H9 (cell line): ENCODE measurements around the gene CNBD2. TPM values are rescaled to one million over a fixed set of nuclear protein-coding genes. Genes with fewer than 3 reads are reported as not detected.

Experiments used
- DNase-seq: peaks from one replicate; pipeline ENCODE4 v3.0.0-alpha.2; 2017
- H2AFZ ChIP-seq: one replicate; pipeline ENCODE4 v1.6.1; 2013; ENCODE audit warnings: mild to moderate bottlenecking, low read length, control low read depth, moderate library complexity
- H2AK5ac ChIP-seq: 2 replicates; pipeline ENCODE4 v1.6.1; 2013; ENCODE audit warnings: low read length, control low read depth, mixed read lengths; ENCODE audit not compliant: insufficient read length
- H2BK120ac ChIP-seq: one replicate; pipeline ENCODE4 v1.6.1; 2013; ENCODE audit warnings: low read depth, mild to moderate bottlenecking, low read length, control low read depth, inconsistent platforms; ENCODE audit not compliant: poor library complexity, severe bottlenecking
- H2BK12ac ChIP-seq: 2 replicates; pipeline ENCODE4 v1.6.1; 2013; ENCODE audit warnings: low read length, control low read depth, mixed read lengths, low read depth; ENCODE audit not compliant: insufficient read length
- H2BK15ac ChIP-seq: 2 replicates; pipeline ENCODE4 v1.6.1; 2013; ENCODE audit warnings: low read depth, low read length, control low read depth
- H2BK20ac ChIP-seq: one replicate; pipeline ENCODE4 v1.6.1; 2013; ENCODE audit warnings: low read depth, mild to moderate bottlenecking, low read length, control low read depth, inconsistent platforms; ENCODE audit not compliant: poor library complexity, severe bottlenecking
- H2BK5ac ChIP-seq: 2 replicates; pipeline ENCODE4 v1.6.1; 2013; ENCODE audit warnings: low read length, control low read depth, mixed read lengths; ENCODE audit not compliant: insufficient read length
- H3K14ac ChIP-seq: 2 replicates; pipeline ENCODE4 v1.6.1; 2013; ENCODE audit warnings: low read length, control low read depth; ENCODE audit not compliant: insufficient read depth
- H3K18ac ChIP-seq: 2 replicates; pipeline ENCODE4 v1.6.1; 2013; ENCODE audit warnings: low read depth, mild to moderate bottlenecking, mixed read lengths, low read length, control low read depth; ENCODE audit not compliant: insufficient read length
- H3K23ac ChIP-seq: 2 replicates; pipeline ENCODE4 v1.6.1; 2013; ENCODE audit warnings: low read length, control low read depth, mixed read lengths, low read depth; ENCODE audit not compliant: insufficient read length
- H3K23me2 ChIP-seq: 2 replicates; pipeline ENCODE4 v1.6.1; 2013; ENCODE audit warnings: low read depth, mild to moderate bottlenecking, mixed read lengths, low read length, control low read depth; ENCODE audit not compliant: insufficient read length, poor library complexity, severe bottlenecking
- H3K27ac ChIP-seq: 2 replicates; pipeline ENCODE4 v1.5.1; 2013; ENCODE audit warnings: low read length, control low read depth, mixed read lengths, low read depth; ENCODE audit not compliant: insufficient read length
- H3K27me3 ChIP-seq: 2 replicates; pipeline ENCODE4 v1.6.1; 2013; ENCODE audit warnings: low read length, control low read depth, inconsistent platforms; ENCODE audit not compliant: insufficient read depth
- H3K4ac ChIP-seq: 2 replicates; pipeline ENCODE4 v1.6.1; 2013; ENCODE audit warnings: low read depth, mild to moderate bottlenecking, control low read depth, inconsistent platforms, low read length, moderate library complexity
- H3K4me1 ChIP-seq: 2 replicates; pipeline ENCODE4 v1.6.1; 2013; ENCODE audit warnings: low read length, control low read depth, inconsistent platforms; ENCODE audit not compliant: insufficient read depth
- H3K4me2 ChIP-seq: 2 replicates; pipeline ENCODE4 v1.6.1; 2013; ENCODE audit warnings: low read length, control low read depth, mixed read lengths; ENCODE audit not compliant: insufficient read length, insufficient read depth
- H3K56ac ChIP-seq: 2 replicates; pipeline ENCODE4 v1.6.1; 2013; ENCODE audit warnings: low read depth, mild to moderate bottlenecking, mixed read lengths, low read length, control low read depth; ENCODE audit not compliant: insufficient read length
- H3K79me1 ChIP-seq: 2 replicates; pipeline ENCODE4 v1.6.1; 2013; ENCODE audit warnings: low read depth, mild to moderate bottlenecking, moderate library complexity, low read length, control low read depth, inconsistent platforms; ENCODE audit not compliant: insufficient read depth, poor library complexity, severe bottlenecking
- H3K79me2 ChIP-seq: 2 replicates; pipeline ENCODE4 v1.6.1; 2013; ENCODE audit warnings: low read length, control low read depth, inconsistent platforms; ENCODE audit not compliant: insufficient read depth
- H3K9ac ChIP-seq: 2 replicates; pipeline ENCODE4 v1.6.1; 2013; ENCODE audit warnings: low read length, control low read depth, mixed read lengths; ENCODE audit not compliant: insufficient read length; ENCODE audit errors: extremely low read depth
- H3K9me3 ChIP-seq: one replicate; pipeline ENCODE4 v1.6.1; 2013; ENCODE audit warnings: low read depth, low read length, inconsistent platforms; ENCODE audit not compliant: control insufficient read depth
- H3T11ph ChIP-seq: one replicate; pipeline ENCODE4 v1.6.1; 2013; ENCODE audit warnings: mild to moderate bottlenecking, low read length, control low read depth, inconsistent platforms
- H4K20me1 ChIP-seq: one replicate; pipeline ENCODE4 v1.6.1; 2013; ENCODE audit not compliant: control insufficient read depth, insufficient read length, insufficient read depth
- H4K5ac ChIP-seq: 2 replicates; pipeline ENCODE4 v1.6.1; 2013; ENCODE audit warnings: low read depth, mild to moderate bottlenecking, mixed read lengths, low read length, control low read depth; ENCODE audit not compliant: insufficient read length
- H4K8ac ChIP-seq: replicated peaks from 2 replicates; pipeline ENCODE4 v1.6.1; 2013; ENCODE audit warnings: low read length, control low read depth, mixed read lengths, low read depth; ENCODE audit not compliant: insufficient read length
- H4K91ac ChIP-seq: 2 replicates; pipeline ENCODE4 v1.6.1; 2013; ENCODE audit warnings: low read depth, mild to moderate bottlenecking, moderate library complexity, mixed read lengths, low read length, control low read depth; ENCODE audit not compliant: insufficient read length
- H3K27ac Mint-ChIP-seq, 3 experiments: 2 replicates in 2 of 3; 3 replicates in 1 of 3; pipeline ENCODE4 v1.8.0; 2020 to 2021; ENCODE audit warnings: mixed read lengths in 3 of 3, mild to moderate bottlenecking in 1 of 3, moderate library complexity in 1 of 3
- H3K27me3 Mint-ChIP-seq: 2 replicates; pipeline ENCODE4 v1.8.0; 2021; ENCODE audit warnings: low read depth, mild to moderate bottlenecking, moderate library complexity, mixed read lengths
- H3K36me3 Mint-ChIP-seq, 3 experiments: 2 replicates in 2 of 3; 3 replicates in 1 of 3; pipeline ENCODE4 v1.8.0; 2020 to 2021; ENCODE audit warnings: low read depth in 3 of 3, mixed read lengths in 3 of 3; ENCODE audit not compliant: insufficient read depth in 1 of 3
- H3K4me1 Mint-ChIP-seq, 2 experiments: 2 replicates each; pipeline ENCODE4 v1.8.0; 2020; ENCODE audit warnings: mixed read lengths in 2 of 2
- H3K4me3 Mint-ChIP-seq, 2 experiments: 2 replicates in 1 of 2; 3 replicates in 1 of 2; pipeline ENCODE4 v1.8.0; 2020 to 2021; ENCODE audit warnings: mild to moderate bottlenecking in 2 of 2, mixed read lengths in 2 of 2, moderate library complexity in 1 of 2
- H3K9me3 Mint-ChIP-seq, 2 experiments: 2 replicates in 1 of 2; 3 replicates in 1 of 2; pipeline ENCODE4 v1.8.0; 2020; ENCODE audit warnings: mild to moderate bottlenecking in 2 of 2, mixed read lengths in 2 of 2, moderate library complexity in 1 of 2
- CTCF ChIP-seq: fragments of 200-600 bp; sonication (generic); conservative IDR thresholded peaks from 3 replicates; pipeline ENCODE4 v1.8.0; 2021; ENCODE audit warnings: antibody characterized with exemption, mild to moderate bottlenecking
- WGBS: extraction: QIAGEN DNeasy Blood & Tissue Kit; methylation state at CpG from one replicate; pipeline ENCODE4 v1.1.7; 2013; ENCODE audit warnings: missing lambda C conversion rate, low lambda C conversion rate, mixed read lengths; ENCODE audit not compliant: insufficient read length; ENCODE audit errors: extremely low coverage; 5-methylcytosine and 5-hydroxymethylcytosine counted together
- total RNA-seq: library from RNA; stranded (reverse); gene quantifications from 2 replicates; pipeline ENCODE4 v1.2.1, GENCODE V29; 2021

CNBD2 gene
- total RNA-seq, 1 experiment from 2014 or later: 3.1 TPM

GRCh38 chr20:36028106-36028808 is 59.9 kb downstream of the CNBD2 start:
- Histone ChIP-seq H4K20me1 (no peaks in the 10 kb centered on the region), H2BK5ac (no peak overlapping the region), H3K27me3 (no peaks in the 10 kb centered on the region), H3K79me2 (no peaks in the 10 kb centered on the region), H2BK20ac (no peak overlapping the region), H3K79me1 (no peaks in the 10 kb centered on the region), H3K23me2 (no peaks in the 10 kb centered on the region), H4K8ac (no peak overlapping the region), H4K91ac (no peak overlapping the region), H3K27ac (no peak overlapping the region), H2AFZ (no peak overlapping the region), H3K4me1 (no peaks in the 10 kb centered on the region), H3K23ac (no peak overlapping the region), H2BK15ac (no peak overlapping the region), H3K9ac (no peak overlapping the region), H3K14ac (no peak overlapping the region), H2AK5ac (no peak overlapping the region), H3K4me2 (no peak overlapping the region), H2BK120ac (no peak overlapping the region), H3K4ac (no peak overlapping the region), H2BK12ac (no peak overlapping the region), H3T11ph (no peak overlapping the region), H3K56ac (no peak overlapping the region), H3K18ac (no peak overlapping the region), H4K5ac (no peak overlapping the region), H3K9me3 (no peaks in the 10 kb centered on the region)
- TF ChIP-seq CTCF: no peak
- peaks cover 3% of the 10 kb centered on the region for H3K27me3 Mint-ChIP-seq
- no peak overlapping the region for H3K4me3 Mint-ChIP-seq
- no peaks in the 10 kb centered on the region for H3K36me3 Mint-ChIP-seq
- H3K27ac Mint-ChIP-seq: peak overlapping the region in 1 of 3 experiments; percentile 34; a peak in 1 of 7 replicates
- DNase-seq: no peak
- WGBS: no CpG with 5 or more reads among the region's 13 CpGs
- H3K9me3 Mint-ChIP-seq: no peaks in the 10 kb centered on the region
- H3K4me1 Mint-ChIP-seq: no peaks in the 10 kb centered on the region
